Endothelial cell (in vitro differentiated cells): Measurements from ENCODE around the gene HPCAL4. TPM values are rescaled to one million over a fixed set of nuclear protein-coding genes. Genes with fewer than 3 reads are reported as not detected.

Source experiments
- DNase-seq: peaks from one replicate; pipeline ENCODE4 v3.0.0; 2021; ENCODE audit warnings: low spot score
- H3K27ac Mint-ChIP-seq: one replicate; pipeline ENCODE4 v1.8.0; 2021; ENCODE audit warnings: mixed read lengths, inconsistent platforms; ENCODE audit not compliant: unreplicated experiment
- H3K27me3 Mint-ChIP-seq: one replicate; pipeline ENCODE4 v1.8.0; 2021; ENCODE audit warnings: mild to moderate bottlenecking, moderate library complexity, mixed read lengths, inconsistent platforms; ENCODE audit not compliant: unreplicated experiment
- H3K36me3 Mint-ChIP-seq: one replicate; pipeline ENCODE4 v1.8.0; 2021; ENCODE audit warnings: mild to moderate bottlenecking, low read depth, mixed read lengths, inconsistent platforms; ENCODE audit not compliant: unreplicated experiment
- H3K4me1 Mint-ChIP-seq: one replicate; pipeline ENCODE4 v1.8.0; 2021; ENCODE audit warnings: mild to moderate bottlenecking, mixed read lengths, inconsistent platforms; ENCODE audit not compliant: unreplicated experiment
- H3K4me3 Mint-ChIP-seq: one replicate; pipeline ENCODE4 v1.8.0; 2021; ENCODE audit warnings: mild to moderate bottlenecking, mixed read lengths, inconsistent platforms; ENCODE audit not compliant: unreplicated experiment
- H3K9me3 Mint-ChIP-seq: one replicate; pipeline ENCODE4 v1.8.0; 2021; ENCODE audit warnings: mixed read lengths, inconsistent platforms; ENCODE audit not compliant: unreplicated experiment
- total RNA-seq: library from RNA; stranded (reverse); fragmentation: NEBNext Ultra II Directional; extraction: Animal tissue kit (Norgen Biotek cat#: 25700); gene quantifications from one replicate; pipeline ENCODE4 v1.2.1, GENCODE V29; 2021; ENCODE audit not compliant: unreplicated experiment
- TF ChIP-seq, protein P1 (sequence below): fragments of 200-600 bp; sonication (generic); IDR thresholded peaks from one replicate; pipeline ENCODE4 v1.5.0; 2021; ENCODE audit warnings: antibody characterized with exemption; ENCODE audit not compliant: unreplicated experiment

HPCAL4 gene
- total RNA-seq, 1 donor from 2014 or later, result not detected

GRCh38 chr1:39652105-39652504 is 39.1 kb downstream of the HPCAL4 start:
- Mint-ChIP-seq H3K4me1 (no peaks in the 10 kb centered on the region), H3K27ac (no peak overlapping the region), H3K27me3 (peaks cover 9% of the 10 kb centered on the region), H3K4me3 (no peak overlapping the region), H3K36me3 (no peaks in the 10 kb centered on the region), H3K9me3 (no peaks in the 10 kb centered on the region)
- no peak for DNase-seq
- TF ChIP-seq, protein P1, sequence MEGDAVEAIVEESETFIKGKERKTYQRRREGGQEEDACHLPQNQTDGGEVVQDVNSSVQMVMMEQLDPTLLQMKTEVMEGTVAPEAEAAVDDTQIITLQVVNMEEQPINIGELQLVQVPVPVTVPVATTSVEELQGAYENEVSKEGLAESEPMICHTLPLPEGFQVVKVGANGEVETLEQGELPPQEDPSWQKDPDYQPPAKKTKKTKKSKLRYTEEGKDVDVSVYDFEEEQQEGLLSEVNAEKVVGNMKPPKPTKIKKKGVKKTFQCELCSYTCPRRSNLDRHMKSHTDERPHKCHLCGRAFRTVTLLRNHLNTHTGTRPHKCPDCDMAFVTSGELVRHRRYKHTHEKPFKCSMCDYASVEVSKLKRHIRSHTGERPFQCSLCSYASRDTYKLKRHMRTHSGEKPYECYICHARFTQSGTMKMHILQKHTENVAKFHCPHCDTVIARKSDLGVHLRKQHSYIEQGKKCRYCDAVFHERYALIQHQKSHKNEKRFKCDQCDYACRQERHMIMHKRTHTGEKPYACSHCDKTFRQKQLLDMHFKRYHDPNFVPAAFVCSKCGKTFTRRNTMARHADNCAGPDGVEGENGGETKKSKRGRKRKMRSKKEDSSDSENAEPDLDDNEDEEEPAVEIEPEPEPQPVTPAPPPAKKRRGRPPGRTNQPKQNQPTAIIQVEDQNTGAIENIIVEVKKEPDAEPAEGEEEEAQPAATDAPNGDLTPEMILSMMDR, result no peak

GRCh38 chr1:39650431-39650830 is 40.8 kb downstream of the HPCAL4 start:
- DNase-seq, result no peak
- no peak overlapping the region for H3K27ac Mint-ChIP-seq

GRCh38 chr1:39649636-39650185 is 41.5 kb downstream of the HPCAL4 start:
- DNase-seq, result no peak
- TF ChIP-seq, protein P1, result no peak
- H3K9me3 Mint-ChIP-seq, result no peaks in the 10 kb centered on the region
- no peaks in the 10 kb centered on the region for H3K4me1 Mint-ChIP-seq
- H3K27ac Mint-ChIP-seq, result no peak overlapping the region
- H3K36me3 Mint-ChIP-seq, result no peaks in the 10 kb centered on the region
- H3K4me3 Mint-ChIP-seq, result no peak overlapping the region
- H3K27me3 Mint-ChIP-seq, result peaks cover 12% of the 10 kb centered on the region

More at GRCh38 chr1:39650431-39650830, 40.8 kb downstream of the HPCAL4 start:
- Mint-ChIP-seq H3K4me1 (no peaks in the 10 kb centered on the region), H3K9me3 (no peaks in the 10 kb centered on the region), H3K27me3 (peaks cover 9% of the 10 kb centered on the region), H3K4me3 (no peak overlapping the region), H3K36me3 (no peaks in the 10 kb centered on the region)
- TF ChIP-seq, protein P1, result no peak

GRCh38 chr1:39648496-39648895 is 42.7 kb downstream of the HPCAL4 start:
- TF ChIP-seq, protein P1, result no peak

DNA sequence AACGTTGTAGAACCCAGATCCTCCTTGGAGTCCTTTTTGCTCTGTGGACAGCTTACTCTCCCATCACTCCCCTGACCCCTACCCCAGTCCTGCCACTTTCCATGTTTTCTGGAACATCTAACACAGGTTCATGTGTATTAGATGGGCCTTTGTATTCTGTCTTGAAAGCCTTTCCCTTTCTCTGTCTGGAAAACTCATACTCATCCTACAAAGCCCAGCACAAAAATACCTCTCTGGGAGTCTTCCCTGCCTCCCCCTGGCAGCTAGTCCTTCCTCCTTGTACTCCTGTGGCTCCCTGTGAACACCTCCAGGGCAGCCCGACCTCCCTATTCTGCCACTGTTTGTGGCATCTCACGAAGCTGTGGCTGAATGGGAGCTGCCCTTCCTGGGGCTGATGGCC is 44.0 kb downstream of the HPCAL4 start:
- H3K36me3 Mint-ChIP-seq, result no peaks in the 10 kb centered on the region
- peaks cover 5% of the 10 kb centered on the region for H3K4me1 Mint-ChIP-seq
- H3K4me3 Mint-ChIP-seq, result no peak overlapping the region
- H3K27ac Mint-ChIP-seq, result no peak overlapping the region
- H3K27me3 Mint-ChIP-seq, result peaks cover 8% of the 10 kb centered on the region
- TF ChIP-seq, protein P1, result no peak
- no peaks in the 10 kb centered on the region for H3K9me3 Mint-ChIP-seq
- DNase-seq, result no peak

More at GRCh38 chr1:39648496-39648895, 42.7 kb downstream of the HPCAL4 start:
- peaks cover 14% of the 10 kb centered on the region for H3K27me3 Mint-ChIP-seq
- no peak overlapping the region for H3K27ac Mint-ChIP-seq
- H3K4me3 Mint-ChIP-seq, result no peak overlapping the region
- H3K36me3 Mint-ChIP-seq, result no peaks in the 10 kb centered on the region
- H3K4me1 Mint-ChIP-seq, result peaks cover 5% of the 10 kb centered on the region
- no peaks in the 10 kb centered on the region for H3K9me3 Mint-ChIP-seq
- DNase-seq, result no peak
